Transverse colon (tissue), 4 donors: Measurements from ENCODE around the gene RBM10.
"Not testable (repeated sequence)": the region's sequence is repeated elsewhere in the genome, so short reads cannot be mapped to it uniquely, and the experiment has no call there.

Experiments
- CTCF ChIP-seq, 5 experiments: fragments of 200-600 bp in 3 of 5; fragments of 450-650 bp in 2 of 5; sonication (generic) in 3 of 5; IDR thresholded peaks; 1 replicate in 2 of 5; 2 replicates in 3 of 5; pipeline ENCODE4 v1.5.1; 2016 to 2017; ENCODE audit warnings: antibody characterized with exemption in 5 of 5, inconsistent platforms in 3 of 5, mild to moderate bottlenecking in 2 of 5, moderate library complexity in 1 of 5
- POLR2AphosphoS5 ChIP-seq, 3 donors: sonication (generic); formaldehyde crosslinking; IDR thresholded peaks; one replicate each; pipeline ENCODE4 v1.6.1; 2016; ENCODE audit warnings: antibody characterized with exemption in 3 of 3

GRCh38 chrX:47135650-47136049 is 9.4 kb upstream of the RBM10 start:
- not testable (repeated sequence) for TF ChIP-seq POLR2AphosphoS5, CTCF (IDR thresholded peaks at IDR 0.05)
